HG02798 (cell line): Measurements from ENCODE around the gene BBIP1.

ENCODE experiments used
- ATAC-seq: cut with Tn5 transposase; IDR thresholded peaks from one replicate; pipeline ENCODE4 v1.9.1; 2021; ENCODE audit warnings: mild to moderate bottlenecking; ENCODE audit not compliant: unreplicated experiment, poor library complexity

Gene BBIP1, protein sequence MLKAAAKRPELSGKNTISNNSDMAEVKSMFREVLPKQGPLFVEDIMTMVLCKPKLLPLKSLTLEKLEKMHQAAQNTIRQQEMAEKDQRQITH

DNA sequence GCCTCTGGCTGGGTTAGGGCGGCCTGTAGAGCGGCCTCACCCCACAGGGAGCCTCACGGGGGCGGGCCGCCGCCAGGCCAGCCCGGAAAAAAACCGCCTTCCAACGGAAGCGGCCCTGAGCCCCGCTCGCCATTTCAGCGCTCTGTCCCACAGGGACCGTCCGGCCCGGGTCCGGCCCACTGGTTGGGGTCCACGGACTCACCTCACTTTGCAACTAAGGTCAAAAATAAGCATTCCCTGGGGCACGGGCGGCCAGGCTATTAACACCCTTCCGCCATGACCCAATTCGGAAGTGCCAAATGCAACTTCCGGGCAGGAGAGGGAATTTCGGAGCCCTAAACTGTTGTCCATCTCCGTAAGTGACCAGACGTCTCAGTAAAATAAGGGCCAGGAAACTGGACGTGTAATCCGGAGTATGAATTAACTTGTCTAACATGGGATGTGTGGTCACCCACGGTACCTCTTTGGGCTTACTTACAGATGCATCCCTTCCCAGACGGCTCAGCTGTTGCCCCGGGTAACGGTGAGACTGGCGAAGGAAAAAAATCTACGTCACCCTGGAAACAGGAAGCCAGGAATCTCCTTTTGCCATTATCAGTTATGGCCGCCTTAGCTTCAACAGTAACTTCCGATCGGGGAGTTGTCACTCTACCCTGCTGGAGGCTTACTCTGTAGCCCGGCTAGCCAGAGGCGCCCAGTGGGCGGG lies at the start of gene BBIP1:
Gene BBIP1, minus strand, starts transcription at position 538 of the 706 bp plus-strand sequence. CDS start 1,023 bp downstream, outside the sequence.
- ATAC-seq = peak; percentile 88

DNA sequence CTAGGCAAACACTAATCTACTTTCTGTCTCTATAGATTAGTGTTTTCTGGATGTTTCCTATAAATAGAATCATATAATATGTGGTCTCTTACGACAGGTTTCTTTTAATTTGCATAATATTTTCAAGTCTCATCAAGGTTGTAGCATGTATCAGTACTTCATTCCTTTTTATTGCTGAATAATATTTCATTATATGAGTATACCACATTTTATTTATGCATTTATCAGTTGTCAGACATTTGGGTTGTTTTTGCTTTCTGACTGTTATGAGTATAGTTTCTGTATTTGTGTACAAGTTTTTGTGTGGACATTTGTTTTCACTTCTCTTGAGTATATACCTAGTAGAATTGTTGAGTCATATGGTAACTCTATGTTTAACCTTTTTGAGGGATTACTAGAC lies 48.7 kb upstream of the BBIP1 start:
- ATAC-seq = peak; percentile 59

DNA sequence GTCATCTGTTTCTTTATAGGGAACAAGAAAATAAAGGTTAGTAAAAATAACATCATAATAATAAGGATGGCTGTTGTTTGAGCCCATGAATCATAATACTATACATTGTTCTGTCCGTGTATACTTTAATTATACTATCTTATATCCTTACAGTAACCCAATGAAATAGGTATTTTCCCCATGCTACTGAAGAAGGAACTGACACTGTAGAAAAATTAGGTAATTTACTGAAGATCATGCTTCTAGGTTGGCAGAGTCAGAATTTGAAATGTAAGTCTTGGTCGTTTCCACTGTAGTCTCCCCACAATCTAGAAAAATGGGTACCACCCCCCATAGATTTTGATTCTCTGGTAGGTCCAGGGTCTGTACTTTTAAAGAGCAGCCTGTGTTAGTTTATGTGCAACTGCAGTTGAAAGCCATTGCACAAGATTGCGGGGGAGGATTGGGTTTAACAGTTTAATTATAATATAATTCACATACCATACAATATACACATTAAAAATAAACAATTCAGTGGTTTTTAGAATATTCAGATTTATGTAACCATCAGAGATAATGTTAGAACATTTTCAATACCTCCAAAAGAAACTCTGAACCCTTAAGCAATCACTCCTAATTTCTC lies 48.1 kb upstream of the BBIP1 start:
- ATAC-seq = peak; percentile 41

DNA sequence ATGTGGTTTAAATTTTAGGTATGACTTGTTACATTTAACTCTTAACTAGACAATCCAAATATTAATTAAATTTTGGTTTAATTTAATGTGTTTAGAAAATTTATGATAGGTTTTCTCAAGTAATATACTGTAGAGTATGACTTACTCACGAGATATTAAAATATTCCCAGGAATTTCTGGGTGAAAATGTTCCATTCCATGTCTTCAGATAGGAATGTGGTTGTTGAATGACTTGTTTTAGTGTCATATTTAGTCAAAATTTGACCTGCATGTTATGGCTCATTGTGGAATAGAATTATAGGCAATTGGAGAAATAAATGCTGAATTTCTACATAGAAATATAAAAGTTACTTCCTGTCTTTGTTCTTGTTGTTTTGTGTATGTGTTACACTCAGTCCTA lies 47.2 kb upstream of the BBIP1 start:
- no peak for ATAC-seq

DNA sequence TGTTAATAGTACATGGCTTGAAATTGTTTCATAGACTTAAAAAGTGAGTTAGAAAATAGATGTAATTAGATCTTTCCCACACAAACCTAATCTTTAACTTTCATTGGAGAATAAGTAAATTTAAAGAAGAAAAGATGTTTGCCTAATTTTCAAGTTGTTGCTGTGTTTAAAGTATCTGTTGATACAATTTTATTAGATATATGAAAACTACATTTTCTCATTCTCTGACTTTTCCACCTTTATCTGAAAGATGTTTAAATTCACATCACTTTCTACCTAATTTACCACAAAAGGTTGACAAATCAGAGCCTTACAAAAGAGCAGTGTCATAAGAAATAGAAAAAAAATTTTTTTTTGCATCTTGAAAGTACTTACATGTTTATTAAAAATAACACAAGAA lies 46.2 kb upstream of the BBIP1 start:
- ATAC-seq = no peak

DNA sequence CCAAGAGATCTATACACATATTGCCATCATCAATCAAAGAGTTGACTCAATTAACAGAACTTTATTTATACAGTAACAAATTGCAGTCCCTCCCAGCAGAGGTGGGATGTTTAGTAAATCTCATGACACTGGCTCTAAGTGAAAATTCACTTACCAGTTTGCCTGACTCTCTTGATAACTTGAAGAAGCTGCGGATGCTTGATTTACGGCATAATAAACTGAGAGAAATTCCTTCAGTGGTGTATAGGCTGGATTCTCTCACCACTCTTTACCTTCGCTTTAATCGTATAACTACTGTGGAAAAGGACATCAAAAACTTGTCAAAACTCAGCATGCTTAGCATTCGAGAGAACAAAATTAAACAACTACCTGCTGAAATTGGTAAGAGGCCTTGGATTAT lies 45.7 kb upstream of the BBIP1 start:
- ATAC-seq = no peak

DNA sequence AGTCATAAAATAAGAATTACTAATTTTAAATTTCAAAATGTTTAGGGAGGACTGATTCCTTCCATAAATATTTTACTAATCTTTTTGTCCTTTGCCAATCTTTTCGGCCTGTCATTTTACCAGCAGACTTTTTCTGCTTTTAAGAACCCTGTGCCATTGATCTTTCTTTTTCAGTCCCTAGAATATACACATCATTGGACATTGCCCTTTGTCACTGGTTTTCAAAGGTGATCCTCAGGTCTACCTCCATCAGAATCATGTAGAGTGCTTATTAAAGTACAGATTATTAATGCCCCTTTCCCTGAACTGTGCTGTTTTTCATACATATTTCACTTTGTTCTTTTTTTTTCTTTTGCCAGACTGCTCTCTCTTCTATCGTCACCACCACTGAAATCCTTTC lies 44.2 kb upstream of the BBIP1 start:
- ATAC-seq = no peak

DNA sequence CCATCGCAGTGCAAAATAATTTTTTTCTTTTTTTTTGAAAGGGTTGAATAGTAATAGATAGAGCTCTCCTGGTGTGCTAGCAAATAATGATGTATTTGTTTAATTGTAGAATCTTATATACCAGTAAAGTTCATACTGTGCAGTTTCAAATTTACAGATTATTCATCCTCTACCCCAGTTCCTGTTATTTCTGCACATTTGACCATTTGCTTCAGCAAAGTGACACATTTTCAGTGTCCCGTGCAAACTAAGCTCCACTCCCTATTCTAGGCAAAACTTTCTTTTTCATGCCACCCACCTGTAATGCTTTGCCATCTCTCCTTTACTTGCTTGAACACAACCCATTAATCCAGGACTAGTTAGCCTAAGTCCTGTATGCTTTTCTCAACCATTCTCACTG lies 43.5 kb upstream of the BBIP1 start:
- ATAC-seq = no peak

DNA sequence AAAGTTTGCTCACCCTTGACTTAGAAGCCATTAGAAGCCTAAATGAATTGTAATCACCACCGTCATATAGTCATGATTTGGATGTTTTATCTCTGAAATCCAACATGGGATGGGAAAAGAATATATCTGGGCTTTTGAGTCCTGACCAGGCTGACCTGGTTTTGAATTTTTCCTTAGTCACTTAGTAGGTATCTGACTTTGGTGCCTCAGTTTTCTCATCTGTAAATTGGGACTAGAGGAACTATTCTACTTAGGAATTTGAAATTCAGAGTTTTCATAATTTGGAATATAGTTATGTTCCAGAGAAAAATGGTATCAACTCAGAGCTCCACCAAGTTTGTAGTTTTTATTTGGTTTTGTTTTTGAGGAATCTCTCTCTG lies 41.3 kb upstream of the BBIP1 start:
- ATAC-seq = no peak

DNA sequence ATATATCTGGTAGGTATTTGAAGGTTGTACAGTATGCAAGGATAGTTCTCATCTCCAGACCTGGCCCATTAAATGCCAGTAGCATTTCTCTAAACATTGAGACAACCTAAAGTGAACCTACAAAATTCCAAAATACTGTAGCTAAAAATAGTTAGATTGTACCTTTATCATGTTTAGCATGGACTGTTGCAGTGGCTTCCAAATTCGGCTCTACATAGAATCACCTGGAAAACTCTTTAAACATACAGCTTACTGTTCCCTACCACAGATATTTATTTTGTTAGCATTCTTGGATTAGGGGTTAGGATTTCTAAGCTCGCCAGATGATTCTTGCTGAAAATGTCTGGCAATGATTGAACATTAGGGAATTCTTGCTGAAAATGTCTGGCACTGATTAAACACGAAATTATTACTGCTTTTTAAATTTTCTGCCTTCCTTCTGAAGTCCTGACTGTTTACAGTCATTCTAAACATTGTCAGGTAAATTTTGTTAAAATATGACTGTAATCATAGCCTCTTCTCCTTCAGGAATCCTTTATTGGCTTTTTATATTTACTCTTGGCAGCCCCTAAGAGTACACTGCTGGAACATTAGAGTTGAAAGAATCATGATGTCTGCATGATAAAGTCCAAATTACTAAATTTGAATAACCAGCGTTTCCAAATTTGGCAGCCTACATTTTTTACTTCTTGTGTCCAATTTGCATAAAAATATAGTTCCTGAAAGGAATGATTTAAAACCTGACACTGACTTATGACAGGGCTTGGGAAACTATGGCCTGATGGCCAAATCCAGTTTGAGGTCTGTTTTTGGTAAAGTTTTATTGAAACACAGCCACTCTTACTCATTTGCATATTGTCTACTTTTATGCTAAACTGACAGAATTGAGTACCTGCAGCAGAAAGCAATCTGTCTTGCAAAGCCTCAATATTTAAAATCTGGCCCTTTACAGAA lies 40.7 kb upstream of the BBIP1 start:
- ATAC-seq = no peak

DNA sequence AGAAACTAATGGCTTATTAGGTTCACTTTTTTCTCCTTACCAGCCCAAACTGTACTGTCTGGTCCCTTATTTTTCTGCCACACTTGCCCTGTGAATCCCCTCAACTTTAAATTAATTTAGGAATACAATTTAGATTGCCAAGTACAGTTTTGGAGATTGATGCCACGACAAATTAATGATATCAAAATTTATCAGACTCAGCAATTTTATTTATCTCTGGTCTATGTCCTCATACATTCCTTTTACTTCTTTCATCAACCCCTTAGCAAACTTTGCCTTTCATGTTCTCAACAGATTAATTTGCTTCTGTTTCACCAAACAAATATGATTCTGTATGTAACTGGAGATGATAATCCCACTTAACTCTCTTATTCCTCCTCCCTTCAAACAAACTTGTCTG lies 38.6 kb upstream of the BBIP1 start:
- no peak for ATAC-seq

DNA sequence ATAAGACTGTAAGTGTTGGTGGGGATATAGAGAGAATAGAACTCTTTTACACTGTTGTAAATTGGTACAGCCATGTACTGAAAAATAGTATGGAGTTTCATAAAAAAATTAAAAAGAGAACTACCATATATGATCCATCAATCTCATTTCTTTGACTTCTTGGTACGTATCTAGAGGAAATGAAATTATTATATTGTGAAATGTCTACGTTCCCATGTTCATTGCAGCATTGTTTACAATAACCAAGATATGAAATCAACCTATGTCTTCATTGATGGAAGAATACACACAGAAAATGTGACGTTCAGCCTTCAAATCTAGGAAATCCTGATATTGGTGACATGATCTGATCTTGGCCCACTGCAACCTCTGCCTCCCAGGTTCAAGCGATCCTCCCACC lies 32.4 kb upstream of the BBIP1 start:
- no peak for ATAC-seq

DNA sequence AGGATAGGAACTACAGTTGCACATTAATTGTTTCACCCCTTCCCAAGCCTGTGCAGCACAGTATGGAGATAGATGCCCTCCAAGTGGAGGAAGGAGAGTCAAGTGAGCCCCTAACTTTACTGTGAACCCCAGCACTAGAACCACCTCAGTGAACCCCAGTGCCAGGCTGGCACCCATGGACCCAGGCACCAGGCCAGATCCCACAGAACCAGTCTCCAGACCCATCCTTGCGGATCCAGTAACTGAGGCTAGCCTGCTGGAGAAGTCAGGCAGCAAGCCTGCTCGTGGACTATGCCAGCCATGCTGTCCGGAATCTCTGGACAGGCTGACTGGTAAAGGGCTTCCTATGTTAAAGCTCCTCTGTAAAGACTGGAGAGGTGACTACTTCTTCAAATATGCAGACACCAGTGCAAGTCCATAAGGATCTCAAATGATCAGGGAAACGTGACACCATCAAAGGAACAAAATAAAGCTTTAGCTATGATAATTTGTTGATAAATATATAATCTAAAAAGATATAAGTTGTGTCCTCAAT lies 28.1 kb upstream of the BBIP1 start:
- ATAC-seq = no peak

DNA sequence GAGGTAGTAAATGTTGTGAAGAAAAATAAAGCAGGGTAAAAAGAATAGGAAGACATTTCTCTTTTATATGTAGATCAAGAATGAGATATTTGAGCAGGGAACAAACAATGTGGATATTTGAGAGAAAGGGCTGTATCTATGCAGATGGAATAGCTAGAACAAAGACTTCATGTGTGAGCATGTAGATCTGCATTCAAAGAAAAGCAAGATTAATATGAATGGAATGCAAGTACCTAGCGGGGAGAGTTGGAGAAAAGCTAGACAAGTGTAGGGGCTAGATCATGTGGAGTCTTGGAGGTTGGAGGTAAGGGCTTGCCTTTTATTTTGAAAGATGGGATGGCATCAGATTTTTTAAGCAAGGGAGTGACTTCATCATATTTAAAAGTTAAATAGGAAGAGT lies 27.5 kb upstream of the BBIP1 start:
- ATAC-seq = no peak

DNA sequence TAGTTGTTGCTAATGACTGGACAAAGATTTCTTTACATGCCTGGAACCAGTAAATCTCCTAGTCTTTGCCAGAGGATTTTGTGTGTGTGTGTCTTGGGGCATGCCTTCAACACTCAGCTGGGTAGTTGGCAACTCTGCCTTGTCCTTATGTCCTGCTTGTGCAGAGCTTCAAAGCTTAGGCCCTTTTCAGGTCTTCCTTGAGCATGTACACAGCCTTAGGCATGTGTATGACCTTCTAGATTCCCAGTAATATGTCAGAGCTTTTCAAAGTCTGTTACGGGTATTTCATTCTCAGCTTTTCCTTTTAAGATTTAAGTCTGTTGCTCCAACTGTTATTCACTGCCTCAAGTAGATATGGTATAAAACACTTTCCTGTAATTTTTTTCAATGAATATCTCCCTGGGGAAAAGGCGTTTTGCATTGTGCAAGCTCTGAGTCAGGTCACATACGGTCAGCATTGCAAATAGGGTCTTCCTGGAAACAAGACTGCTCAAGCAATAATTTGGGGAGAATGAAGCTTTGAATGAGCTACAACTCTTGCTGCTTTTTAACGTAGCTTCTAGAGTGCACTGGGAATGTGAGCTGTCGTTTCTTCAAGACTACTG lies 25.9 kb upstream of the BBIP1 start:
- no peak for ATAC-seq

DNA sequence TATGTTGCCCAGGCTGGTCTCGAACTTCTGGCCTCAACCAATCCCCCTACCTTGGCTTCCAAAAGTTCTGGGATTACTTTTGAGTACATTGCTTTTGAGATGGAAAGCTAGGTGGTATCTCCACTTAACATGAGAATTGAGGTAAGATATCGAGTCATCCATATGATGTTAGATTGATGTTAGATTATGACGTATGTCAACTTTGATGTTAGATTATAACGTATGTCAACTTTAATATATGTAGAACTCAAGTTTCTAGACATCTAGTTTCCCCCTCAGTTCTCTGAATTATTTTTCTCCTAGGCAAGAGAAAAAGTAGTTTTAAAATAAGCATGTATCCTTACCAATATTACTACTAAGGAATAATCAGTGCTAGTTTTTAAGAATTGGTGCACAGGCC lies 20.4 kb upstream of the BBIP1 start:
- ATAC-seq = no peak

DNA sequence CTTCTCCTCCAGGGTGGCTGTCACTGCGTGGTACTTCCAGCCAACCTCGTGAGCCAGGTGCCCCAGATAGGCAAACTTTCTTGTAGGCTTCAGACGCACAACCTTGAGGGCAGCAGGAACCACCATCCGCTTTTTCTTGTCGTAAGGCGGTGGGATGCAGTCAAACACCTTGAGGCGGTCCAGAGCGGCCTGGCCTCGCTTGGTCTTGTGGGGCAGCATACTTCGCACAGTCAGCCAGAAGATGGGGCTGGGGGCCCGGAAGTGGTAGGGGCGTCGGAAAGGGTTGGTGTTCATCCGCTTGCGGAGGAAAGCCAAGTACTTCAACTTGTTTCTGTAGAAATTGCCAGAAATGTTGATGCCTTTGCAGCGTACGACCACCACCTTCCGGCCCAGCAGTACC lies 17.8 kb upstream of the BBIP1 start:
- no peak for ATAC-seq

DNA sequence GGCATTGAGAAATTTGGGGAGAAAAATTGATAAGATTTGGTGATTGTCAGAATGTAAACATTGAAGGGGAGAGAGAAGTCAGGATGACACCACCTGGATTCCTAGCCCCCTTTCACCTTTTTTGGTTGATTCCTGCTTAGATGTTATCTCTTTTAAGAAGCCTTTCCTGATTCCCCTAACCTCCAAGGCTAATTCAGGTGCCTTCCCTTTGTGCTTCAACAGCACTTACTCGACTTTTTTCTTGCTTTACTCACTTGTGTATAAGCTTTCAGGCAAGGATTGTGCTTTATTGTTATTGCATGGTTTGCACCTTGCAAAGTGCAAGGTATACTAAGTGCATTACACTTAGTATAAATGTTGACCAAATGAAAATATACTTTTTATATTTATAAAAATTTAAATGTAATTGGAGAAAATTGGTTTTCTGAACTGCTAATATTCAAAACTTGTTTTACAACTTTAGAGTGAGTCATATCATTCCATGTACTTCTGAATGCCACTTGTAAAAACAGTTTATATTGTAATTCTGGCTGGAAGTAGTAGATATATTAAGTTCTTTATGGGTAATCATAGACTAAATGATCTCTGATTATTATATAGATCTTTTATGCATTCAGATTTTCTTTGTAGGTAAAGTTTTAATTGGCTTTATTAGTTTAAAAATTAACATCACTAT lies 13.7 kb upstream of the BBIP1 start:
- ATAC-seq = no peak

DNA sequence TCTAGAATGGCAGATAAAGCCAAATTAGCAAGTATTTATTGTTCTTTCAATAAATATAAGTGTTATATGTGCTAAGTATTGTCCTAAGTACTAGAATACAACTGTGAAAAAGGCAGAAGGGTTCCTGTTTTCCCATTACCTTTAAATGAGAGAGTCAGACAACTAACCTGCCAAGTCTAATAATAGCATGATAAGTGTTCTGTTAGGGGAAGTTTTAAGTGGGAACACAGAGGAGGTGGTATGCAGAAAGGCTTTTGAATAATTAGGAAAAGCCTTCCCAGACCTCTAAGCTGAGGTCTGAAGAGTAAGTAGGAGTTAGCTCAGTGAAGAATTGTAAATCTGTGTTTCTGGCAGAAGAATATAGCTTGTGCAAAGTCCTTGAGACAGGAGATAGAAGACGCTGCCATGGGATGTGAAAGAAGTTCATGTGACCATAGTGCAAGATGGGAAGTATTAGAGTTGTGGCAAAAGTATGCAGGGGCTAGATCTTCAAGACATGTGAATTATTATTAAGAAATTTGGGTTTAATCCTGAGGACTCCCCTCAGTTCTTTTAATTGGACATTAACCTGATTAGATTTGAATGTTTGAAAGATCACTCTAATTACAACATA lies 12.9 kb upstream of the BBIP1 start:
- no peak for ATAC-seq
